ENCODE results near the gene ATP5F1D.

Gene ATP5F1D

GRCh38 chr19:1271528-1272422 is 30.2 kb downstream of the ATP5F1D start:
- DNase-seq, result no peak

- no peak for DNase-seq
Observed at GRCh38 chr19:1272423-1273262, 31.1 kb downstream of the ATP5F1D start.

- no peak for DNase-seq
Observed at GRCh38 chr19:1273263-1274041, 31.9 kb downstream of the ATP5F1D start.

GRCh38 chr19:1274081-1274851 is 32.7 kb downstream of the ATP5F1D start:
- no peak for DNase-seq

GRCh38 chr19:1274852-1275259 is 33.3 kb downstream of the ATP5F1D start:
- DNase-seq, result no peak

GRCh38 chr19:1275260-1275975 is 33.9 kb downstream of the ATP5F1D start, which contains the start of gene FAM174C:
Gene FAM174C, plus strand, starts transcription at chr19:1275530. Its CDS starts 20 bp downstream, at chr19:1275550.
- peak; percentile 98 for DNase-seq

- no peak for DNase-seq
Observed at GRCh38 chr19:1275976-1276627, 34.6 kb downstream of the ATP5F1D start.

GRCh38 chr19:1276628-1277022 is 35.1 kb downstream of the ATP5F1D start:
- DNase-seq, result no peak

GRCh38 chr19:1277061-1277460 is 35.5 kb downstream of the ATP5F1D start:
- no peak for DNase-seq

- no peak for DNase-seq
Observed at GRCh38 chr19:1278074-1278473, 36.5 kb downstream of the ATP5F1D start.

- no peak for DNase-seq
Observed at GRCh38 chr19:1278713-1279660, 37.4 kb downstream of the ATP5F1D start.

GRCh38 chr19:1279782-1280341 is 38.3 kb downstream of the ATP5F1D start:
- DNase-seq, result peak; percentile 93

- no peak for DNase-seq
Observed at GRCh38 chr19:1280636-1281568, 39.4 kb downstream of the ATP5F1D start.

GRCh38 chr19:1281569-1282287 is 40.2 kb downstream of the ATP5F1D start:
- DNase-seq, result no peak

- no peak for DNase-seq
Observed at GRCh38 chr19:1282588-1283206, 41.1 kb downstream of the ATP5F1D start.

GRCh38 chr19:1283207-1283916 is 41.8 kb downstream of the ATP5F1D start:
- DNase-seq, result no peak
